K562 (cell line): ENCODE results near the gene TAMALIN. TPM values are rescaled to one million over a fixed set of nuclear protein-coding genes. Genes with fewer than 3 reads are reported as not detected.

Source experiments
- ATAC-seq: fragments of 200-7000 bp; cut with Tn5 transposase; 3 replicates; pipeline ENCODE4 v1.9.1; 2020; ENCODE audit warnings: moderate library complexity
- BruUV-seq: library from RNA; stranded (reverse); fragments of 400-500 nt; replicated peaks from 2 replicates; lab custom pipeline; 2021; lab: Mats Ljungman, UMichigan
- CTCF ChIA-PET: fragments of 300-600 bp; formaldehyde crosslinking; extraction: SDS; loops from one replicate; lab custom pipeline; 2021; ENCODE audit warnings: low intra/inter-chr PET ratio; lab: Yijun Ruan, JAX
- POLR2A ChIA-PET: fragments of 300-600, 350-650 bp; sonication (Branson Sonifier 250); formaldehyde crosslinking; extraction: SDS; loops from one replicate; lab custom pipeline; 2021; ENCODE audit warnings: antibody characterized with exemption, inconsistent platforms; lab: Yijun Ruan, JAX
- DNase-seq, 4 experiments: peaks; one replicate each; pipeline versions ENCODE4 v3.0.0 to v3.0.0-alpha.2; 2011 to 2018; ENCODE audit warnings: low spot score in 3 of 4, mixed read lengths in 3 of 4; ENCODE audit errors: extremely low read depth in 1 of 4
- FAIRE-seq: peaks from 2 replicates; lab custom pipeline; 2011; peaks lifted over from hg19 to GRCh38; lab: Jason Lieb, UNC
- H2AFZ ChIP-seq: 2 replicates; pipeline ENCODE4 v1.6.0; 2011; ENCODE audit warnings: low read depth, low read length, control low read depth, inconsistent platforms
- H3K27ac ChIP-seq: fragments of 200-600 bp; 3 replicates; pipeline ENCODE4 v1.8.0; 2011; ENCODE audit warnings: low read depth, mild to moderate bottlenecking, control low read depth, inconsistent platforms, low read length, moderate library complexity, mixed read lengths; ENCODE audit errors: extremely low read depth
- H3K27me3 ChIP-seq, 2 experiments: fragments of 300-600 bp in 1 of 2; 2 replicates in 1 of 2; 3 replicates in 1 of 2; pipeline versions ENCODE4 v1.6.0 to v1.8.0; 2011; ENCODE audit warnings: inconsistent platforms in 2 of 2, low read length in 2 of 2, mild to moderate bottlenecking in 1 of 2, mixed read lengths in 1 of 2, moderate library complexity in 1 of 2; ENCODE audit not compliant: control insufficient read depth in 2 of 2, insufficient read depth in 2 of 2
- H3K36me3 ChIP-seq: fragments of 300-600 bp; 3 replicates; pipeline ENCODE4 v1.8.0; 2011; ENCODE audit warnings: mild to moderate bottlenecking, low read length, inconsistent platforms; ENCODE audit not compliant: control insufficient read depth, insufficient read depth
- H3K4me1 ChIP-seq, 2 experiments: fragments of 200-600 bp in 1 of 2; replicated peaks in 1 of 2; 2 replicates in 1 of 2; 3 replicates in 1 of 2; pipeline versions ENCODE4 v1.5.1 to v1.8.0; 2011; ENCODE audit warnings: inconsistent platforms in 2 of 2, low read length in 2 of 2, mild to moderate bottlenecking in 1 of 2, mixed read lengths in 1 of 2, moderate library complexity in 1 of 2; ENCODE audit not compliant: control insufficient read depth in 2 of 2, insufficient read depth in 2 of 2
- H3K4me2 ChIP-seq: 2 replicates; pipeline ENCODE4 v1.6.1; 2011; ENCODE audit warnings: low read length, control low read depth, inconsistent platforms, mixed read lengths; ENCODE audit not compliant: insufficient read depth
- H3K4me3 ChIP-seq: fragments of 200-600 bp; sonication (generic), shearing (Covaris generic); 2 replicates; pipeline ENCODE4 v1.5.1; 2016; ENCODE audit warnings: control low read depth, inconsistent platforms
- H3K79me2 ChIP-seq: fragments of 200-600 bp; 3 replicates; pipeline ENCODE4 v1.8.0; 2011; ENCODE audit warnings: low read length, inconsistent platforms; ENCODE audit not compliant: control insufficient read depth, insufficient read depth
- H3K9ac ChIP-seq, 2 experiments: 2 replicates each; pipeline versions ENCODE4 v1.6.0 to v1.6.1; 2011; ENCODE audit warnings: low read depth in 2 of 2, low read length in 2 of 2, control low read depth in 1 of 2, inconsistent platforms in 1 of 2, mild to moderate bottlenecking in 1 of 2, mixed read lengths in 1 of 2; ENCODE audit not compliant: insufficient read depth in 1 of 2
- H3K9me1 ChIP-seq: one replicate; pipeline ENCODE4 v1.6.0; 2011; ENCODE audit warnings: inconsistent platforms, mild to moderate bottlenecking, low read length, moderate library complexity; ENCODE audit not compliant: control insufficient read depth, insufficient read depth
- H3K9me3 ChIP-seq: replicated peaks from 2 replicates; pipeline ENCODE4 v1.5.1; 2011; ENCODE audit warnings: low read depth, low read length, inconsistent platforms; ENCODE audit not compliant: control insufficient read depth, insufficient read depth
- H4K20me1 ChIP-seq: replicated peaks from 2 replicates; pipeline ENCODE4 v1.6.1; 2011; ENCODE audit warnings: low read length, inconsistent platforms, mixed read lengths; ENCODE audit not compliant: control insufficient read depth, insufficient read depth
- CBFA2T3 ChIP-seq: fragments of 450-650 bp; IDR thresholded peaks from 2 replicates; pipeline ENCODE4 v1.6.1; 2017
- GTF2E2 ChIP-seq: fragments of 200-800 bp; sonication (Bioruptor generic); IDR thresholded peaks from 2 replicates; pipeline ENCODE4 v1.6.1; 2016; ENCODE audit warnings: missing genetic modification characterization, missing compliant biosample characterization
- HES1 ChIP-seq: fragments of 450-650 bp; IDR thresholded peaks from 2 replicates; pipeline ENCODE4 v1.6.1; 2016; ENCODE audit warnings: low read depth, mild to moderate bottlenecking, moderate library complexity
- PHB2 ChIP-seq: fragments of 450-650 bp; IDR thresholded peaks from 2 replicates; pipeline ENCODE4 v1.6.1; 2017; ENCODE audit warnings: low read depth
- RREB1 ChIP-seq: fragments of 250-450 bp; sonication (Bioruptor Pico); IDR thresholded peaks from 2 replicates; pipeline ENCODE4 v1.4.0; 2020
- TBP ChIP-seq: optimal IDR thresholded peaks from 2 replicates; pipeline ENCODE3; 2011; ENCODE audit warnings: low read depth, low read length, improper control_type of control experiment
- ZNF77 ChIP-seq: fragments of 250-450 bp; sonication (Bioruptor Pico); IDR thresholded peaks from 2 replicates; pipeline ENCODE4 v1.5.0; 2020
- ZNF79 ChIP-seq: fragments of 250-450 bp; sonication (Bioruptor Pico); IDR thresholded peaks from 2 replicates; pipeline ENCODE4 v1.4.0; 2020; ENCODE audit warnings: low read depth, mild to moderate bottlenecking, moderate library complexity
- ZZZ3 ChIP-seq: fragments of 450-650 bp; IDR thresholded peaks from 2 replicates; pipeline ENCODE4 v1.6.1; 2016; ENCODE audit warnings: antibody characterized with exemption, mild to moderate bottlenecking, moderate library complexity
- WGBS: fragments of 100-300 bp; shearing (Covaris generic); methylation state at CpG from one replicate; pipeline ENCODE4 v1.1.6; 2016; ENCODE audit warnings: low coverage, mixed read lengths; ENCODE audit not compliant: insufficient coverage; ENCODE audit errors: missing lambda C conversion rate; 5-methylcytosine and 5-hydroxymethylcytosine counted together
- in situ Hi-C: fragments of 300-500 bp; cut with MboI; formaldehyde crosslinking; loops from 4 replicates; pipeline ENCODE4 v1.15.0; 2018; ENCODE audit warnings: inconsistent platforms, mixed read lengths
- intact Hi-C: fragments of 100-400 bp; cut with micrococcal nuclease; formaldehyde crosslinking; loops from 2 replicates; pipeline ENCODE4 v1.14.2; 2022
- polyA plus RNA-seq, 8 experiments: library from polyadenylated mRNA; depleted of rRNA in 4 of 8; stranded (reverse) in 5 of 8; unstranded in 3 of 8; fragments of >200 nt; fragmentation: Nextera tagmentation in 2 of 8; fragmentation: Illumina TruSeq in 1 of 8; extraction: Ambion mirVana in 2 of 8; extraction: Trizol in 1 of 8; gene quantifications; 2 replicates each; pipeline versions ENCODE4 v1.2.1 to v1.2.3, GENCODE V29; 2011 to 2014; ENCODE audit warnings: inconsistent platforms in 1 of 8, missing spikeins in 1 of 8
- total RNA-seq, 7 experiments: library from RNA; depleted of rRNA in 6 of 7; stranded (reverse); fragments of >200 nt in 6 of 7; fragmentation: Illumina TruSeq in 2 of 7; extraction: Trizol in 2 of 7; gene quantifications; 2 replicates each; pipeline versions ENCODE4 v1.2.1 to v1.2.3, GENCODE V29; 2011 to 2021; ENCODE audit warnings: low replicate concordance in 1 of 7
- TF ChIP-seq, protein P1 (sequence below), 2 experiments: fragments of 450-650 bp; IDR thresholded peaks; 2 replicates each; pipeline ENCODE4 v1.6.1; 2016
- TF ChIP-seq, protein P2 (sequence below): fragments of 450-650 bp; formaldehyde crosslinking; IDR thresholded peaks from 2 replicates; pipeline ENCODE4 v1.4.0; 2020; ENCODE audit warnings: mild to moderate bottlenecking, moderate library complexity

TAMALIN gene
- total and polyA plus RNA-seq, 9 of the 15 experiments (the other 6 are each of a cell fraction or from before 2014, with no cell fraction given): 0.74 to 2.2 (median 1.5) TPM; not detected in 2

- FAIRE-seq (no peak), ATAC-seq (no peak)
- WGBS: 71% methylated on average over 3 of the region's 3 CpGs
Measured at GRCh38 chr12:51959211-51959610, 47.5 kb upstream of the TAMALIN start.

More at GRCh38 chr12:51959211-51959610, 47.5 kb upstream of the TAMALIN start:
- H3K4me3 ChIP-seq: no peak overlapping the region
- TF ChIP-seq, protein P1, sequence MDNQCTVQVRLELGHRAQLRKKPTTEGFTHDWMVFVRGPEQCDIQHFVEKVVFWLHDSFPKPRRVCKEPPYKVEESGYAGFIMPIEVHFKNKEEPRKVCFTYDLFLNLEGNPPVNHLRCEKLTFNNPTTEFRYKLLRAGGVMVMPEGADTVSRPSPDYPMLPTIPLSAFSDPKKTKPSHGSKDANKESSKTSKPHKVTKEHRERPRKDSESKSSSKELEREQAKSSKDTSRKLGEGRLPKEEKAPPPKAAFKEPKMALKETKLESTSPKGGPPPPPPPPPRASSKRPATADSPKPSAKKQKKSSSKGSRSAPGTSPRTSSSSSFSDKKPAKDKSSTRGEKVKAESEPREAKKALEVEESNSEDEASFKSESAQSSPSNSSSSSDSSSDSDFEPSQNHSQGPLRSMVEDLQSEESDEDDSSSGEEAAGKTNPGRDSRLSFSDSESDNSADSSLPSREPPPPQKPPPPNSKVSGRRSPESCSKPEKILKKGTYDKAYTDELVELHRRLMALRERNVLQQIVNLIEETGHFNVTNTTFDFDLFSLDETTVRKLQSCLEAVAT (IDR thresholded peaks at IDR 0.05): no peak
- no peak for TF ChIP-seq RREB1 (CRISPR knock-in tag)
- TF ChIP-seq PHB2: no peak
- no peak for TF ChIP-seq GTF2E2
- TF ChIP-seq TBP: no peak
- TF ChIP-seq, protein P2, sequence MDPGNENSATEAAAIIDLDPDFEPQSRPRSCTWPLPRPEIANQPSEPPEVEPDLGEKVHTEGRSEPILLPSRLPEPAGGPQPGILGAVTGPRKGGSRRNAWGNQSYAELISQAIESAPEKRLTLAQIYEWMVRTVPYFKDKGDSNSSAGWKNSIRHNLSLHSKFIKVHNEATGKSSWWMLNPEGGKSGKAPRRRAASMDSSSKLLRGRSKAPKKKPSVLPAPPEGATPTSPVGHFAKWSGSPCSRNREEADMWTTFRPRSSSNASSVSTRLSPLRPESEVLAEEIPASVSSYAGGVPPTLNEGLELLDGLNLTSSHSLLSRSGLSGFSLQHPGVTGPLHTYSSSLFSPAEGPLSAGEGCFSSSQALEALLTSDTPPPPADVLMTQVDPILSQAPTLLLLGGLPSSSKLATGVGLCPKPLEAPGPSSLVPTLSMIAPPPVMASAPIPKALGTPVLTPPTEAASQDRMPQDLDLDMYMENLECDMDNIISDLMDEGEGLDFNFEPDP (CRISPR knock-in tag): no peak
- TF ChIP-seq ZNF77: no peak
- TF ChIP-seq HES1: no peak
- no peak for TF ChIP-seq CBFA2T3
- no peak for TF ChIP-seq ZZZ3
- no peak for TF ChIP-seq ZNF79 (CRISPR knock-in tag)
- H2AFZ ChIP-seq: no peak overlapping the region
- peaks cover 9% of the 10 kb centered on the region; the same call in 1 of the 2 replicates for H4K20me1 ChIP-seq
- ChIA-PET CTCF (no interaction called here), POLR2A (interaction anchor here (0.6 to 1.5 kb wide), 2 partner anchors 9 to 1671 kb away, joined by 3 to 7 read pairs; no protein-coding TSS in a partner anchor)
- no peak overlapping the region for H3K9ac ChIP-seq
- H3K9me1 ChIP-seq: no peaks in the 10 kb centered on the region
- H3K36me3 ChIP-seq: peaks cover 5% of the 10 kb centered on the region; the same call in 1 of the 3 replicates
- H3K4me2 ChIP-seq: no peak overlapping the region
- H3K79me2 ChIP-seq: peaks cover 24% of the 10 kb centered on the region
- H3K4me1 ChIP-seq: peaks cover 0 to 11% of the 10 kb centered on the region in 2 experiments; a peak in 4 of 5 replicates
- no peak overlapping the region for H3K27ac ChIP-seq
- DNase-seq: no peak
- no TSS peak for BruUV-seq
- no peaks in the 10 kb centered on the region for H3K27me3 ChIP-seq
- in situ Hi-C loops: no loop called here
- intact Hi-C loops: no loop called here
- no peaks in the 10 kb centered on the region for H3K9me3 ChIP-seq
